Chondrocyte (in vitro differentiated cells): Measurements from ENCODE around the gene SGCG. TPM values are rescaled to one million over a fixed set of nuclear protein-coding genes. Genes with fewer than 3 reads are reported as not detected.

Source experiments
- DNase-seq: peaks from one replicate; pipeline ENCODE4 v3.0.0; 2021; ENCODE audit warnings: mixed read lengths, low spot score
- H3K27ac Mint-ChIP-seq: one replicate; pipeline ENCODE4 v1.8.0; 2021; ENCODE audit warnings: mild to moderate bottlenecking, moderate library complexity, mixed read lengths; ENCODE audit not compliant: unreplicated experiment
- H3K27me3 Mint-ChIP-seq: 2 replicates; pipeline ENCODE4 v1.8.0; 2021; ENCODE audit warnings: low read depth, mixed read lengths
- H3K36me3 Mint-ChIP-seq: 2 replicates; pipeline ENCODE4 v1.8.0; 2021; ENCODE audit warnings: low read depth, mixed read lengths
- H3K4me1 Mint-ChIP-seq: 2 replicates; pipeline ENCODE4 v1.8.0; 2021; ENCODE audit warnings: low read depth, mild to moderate bottlenecking, mixed read lengths
- H3K4me3 Mint-ChIP-seq: one replicate; pipeline ENCODE4 v1.8.0; 2021; ENCODE audit warnings: mild to moderate bottlenecking, moderate library complexity, mixed read lengths; ENCODE audit not compliant: unreplicated experiment
- H3K9me3 Mint-ChIP-seq: 2 replicates; pipeline ENCODE4 v1.8.0; 2021; ENCODE audit warnings: low read depth, mixed read lengths
- total RNA-seq: library from RNA; stranded (reverse); gene quantifications from 3 replicates; pipeline ENCODE4 v1.2.1, GENCODE V29; 2021
- TF ChIP-seq, protein P1 (sequence below): fragments of 200-600 bp; sonication (generic); IDR thresholded peaks from 2 replicates; pipeline ENCODE4 v1.5.0; 2021; ENCODE audit warnings: antibody characterized with exemption, mild to moderate bottlenecking, moderate library complexity

The SGCG gene
- total RNA-seq, 1 donor from 2014 or later, result 12.8 TPM

DNA sequence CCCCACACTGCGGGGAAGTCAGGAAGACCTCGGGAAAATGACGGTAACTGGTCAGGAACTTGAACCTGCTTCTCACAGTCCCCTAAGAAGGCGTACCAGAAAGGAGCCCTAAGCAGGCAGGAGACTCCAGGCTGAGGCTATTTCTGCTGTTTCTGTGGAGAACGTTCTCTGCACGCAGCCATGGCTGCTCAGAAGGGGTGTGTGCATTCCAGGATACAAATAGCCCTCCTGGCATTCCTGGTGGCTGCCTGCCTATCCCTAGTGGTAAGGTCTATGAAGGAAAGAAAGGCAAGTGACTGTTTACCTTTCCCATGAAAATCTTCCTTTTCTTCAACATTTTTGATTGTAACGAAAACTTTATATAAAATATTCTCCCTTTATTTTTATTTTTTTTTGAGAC, 2.5 kb downstream of the SGCG start:
- DNase-seq, result no peak
- Mint-ChIP-seq H3K27me3 (no peaks in the 10 kb centered on the region), H3K4me3 (no peak overlapping the region), H3K27ac (no peak overlapping the region), H3K9me3 (no peaks in the 10 kb centered on the region), H3K36me3 (no peaks in the 10 kb centered on the region), H3K4me1 (peaks cover 16% of the 10 kb centered on the region)
- TF ChIP-seq, protein P1, sequence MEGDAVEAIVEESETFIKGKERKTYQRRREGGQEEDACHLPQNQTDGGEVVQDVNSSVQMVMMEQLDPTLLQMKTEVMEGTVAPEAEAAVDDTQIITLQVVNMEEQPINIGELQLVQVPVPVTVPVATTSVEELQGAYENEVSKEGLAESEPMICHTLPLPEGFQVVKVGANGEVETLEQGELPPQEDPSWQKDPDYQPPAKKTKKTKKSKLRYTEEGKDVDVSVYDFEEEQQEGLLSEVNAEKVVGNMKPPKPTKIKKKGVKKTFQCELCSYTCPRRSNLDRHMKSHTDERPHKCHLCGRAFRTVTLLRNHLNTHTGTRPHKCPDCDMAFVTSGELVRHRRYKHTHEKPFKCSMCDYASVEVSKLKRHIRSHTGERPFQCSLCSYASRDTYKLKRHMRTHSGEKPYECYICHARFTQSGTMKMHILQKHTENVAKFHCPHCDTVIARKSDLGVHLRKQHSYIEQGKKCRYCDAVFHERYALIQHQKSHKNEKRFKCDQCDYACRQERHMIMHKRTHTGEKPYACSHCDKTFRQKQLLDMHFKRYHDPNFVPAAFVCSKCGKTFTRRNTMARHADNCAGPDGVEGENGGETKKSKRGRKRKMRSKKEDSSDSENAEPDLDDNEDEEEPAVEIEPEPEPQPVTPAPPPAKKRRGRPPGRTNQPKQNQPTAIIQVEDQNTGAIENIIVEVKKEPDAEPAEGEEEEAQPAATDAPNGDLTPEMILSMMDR, result no peak

DNA sequence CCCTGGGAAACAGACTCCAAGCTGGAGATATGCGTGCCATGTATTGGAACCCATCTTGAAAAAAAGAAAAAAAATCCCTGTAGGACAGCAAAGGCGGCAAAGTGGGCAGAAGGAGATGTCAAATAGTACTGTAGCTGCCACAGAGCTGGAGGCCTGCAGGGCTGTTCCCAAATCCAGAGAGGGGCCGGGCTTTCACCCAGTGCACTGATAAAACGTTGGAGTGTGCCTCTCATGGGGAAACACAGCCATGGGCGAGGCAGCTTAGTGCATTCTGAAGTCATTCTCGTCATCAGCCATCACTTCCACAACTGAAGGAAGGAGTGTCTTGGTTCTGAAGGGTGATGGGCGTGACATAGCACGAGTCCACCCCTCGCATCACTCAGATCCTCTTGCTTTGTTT, 4.8 kb downstream of the SGCG start:
- peaks cover 13% of the 10 kb centered on the region for H3K4me1 Mint-ChIP-seq

DNA sequence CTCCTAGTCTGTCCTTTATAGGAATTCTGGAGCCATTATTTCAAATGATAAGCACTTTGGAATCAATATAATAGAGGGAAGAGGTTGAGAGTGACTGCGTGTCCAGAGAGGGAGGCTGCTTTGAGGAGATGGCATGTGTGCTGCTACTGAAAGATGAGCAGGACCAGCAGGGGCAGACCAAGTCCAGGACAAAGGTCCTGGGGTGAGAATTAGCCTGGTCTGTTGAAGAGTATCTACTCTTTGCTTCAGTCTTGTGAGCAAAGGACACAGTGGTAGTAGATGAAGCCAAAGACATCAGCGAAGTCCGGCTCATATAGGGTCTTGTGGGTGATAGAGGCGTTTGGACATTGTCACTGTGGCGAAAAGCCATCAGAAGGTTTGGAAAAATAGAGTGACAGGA, 21.1 kb downstream of the SGCG start:
- peaks cover 7% of the 10 kb centered on the region for H3K4me1 Mint-ChIP-seq
- no peak overlapping the region for H3K27ac Mint-ChIP-seq
- peaks cover 3% of the 10 kb centered on the region for H3K36me3 Mint-ChIP-seq
- no peak overlapping the region for H3K4me3 Mint-ChIP-seq
- TF ChIP-seq, protein P1, result no peak
- no peak for DNase-seq
- peaks cover 9% of the 10 kb centered on the region for H3K9me3 Mint-ChIP-seq
- no peaks in the 10 kb centered on the region for H3K27me3 Mint-ChIP-seq

More for the DNA sequence above, 4.8 kb downstream of the SGCG start:
- DNase-seq, result no peak
- Mint-ChIP-seq H3K4me3 (no peak overlapping the region), H3K27me3 (no peaks in the 10 kb centered on the region), H3K9me3 (no peaks in the 10 kb centered on the region), H3K27ac (no peak overlapping the region), H3K36me3 (no peaks in the 10 kb centered on the region)
- TF ChIP-seq, protein P1, result no peak

DNA sequence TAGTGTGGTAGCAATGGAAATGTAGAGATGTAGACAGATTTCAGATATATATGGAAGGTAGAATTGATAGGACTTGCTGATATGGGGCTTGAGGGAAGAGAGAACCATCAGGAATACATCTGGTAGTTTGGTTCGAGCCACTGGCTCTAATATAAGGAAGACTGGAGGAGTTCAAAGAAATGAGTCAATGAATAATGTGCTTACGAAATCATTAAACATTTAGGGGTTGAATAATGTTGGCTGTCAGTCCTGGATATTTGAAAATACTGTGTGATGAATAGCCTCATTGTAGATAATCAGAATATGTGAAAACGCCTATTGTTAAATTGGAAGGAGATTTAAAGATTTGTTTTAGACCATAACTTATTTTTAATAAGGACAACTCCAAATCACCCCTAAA, 21.6 kb downstream of the SGCG start:
- Mint-ChIP-seq H3K4me1 (peaks cover 7% of the 10 kb centered on the region), H3K36me3 (peaks cover 5% of the 10 kb centered on the region), H3K27me3 (no peaks in the 10 kb centered on the region), H3K4me3 (no peak overlapping the region), H3K27ac (peak overlapping the region; percentile 9), H3K9me3 (peaks cover 13% of the 10 kb centered on the region)
- TF ChIP-seq, protein P1, result no peak
- no peak for DNase-seq

DNA sequence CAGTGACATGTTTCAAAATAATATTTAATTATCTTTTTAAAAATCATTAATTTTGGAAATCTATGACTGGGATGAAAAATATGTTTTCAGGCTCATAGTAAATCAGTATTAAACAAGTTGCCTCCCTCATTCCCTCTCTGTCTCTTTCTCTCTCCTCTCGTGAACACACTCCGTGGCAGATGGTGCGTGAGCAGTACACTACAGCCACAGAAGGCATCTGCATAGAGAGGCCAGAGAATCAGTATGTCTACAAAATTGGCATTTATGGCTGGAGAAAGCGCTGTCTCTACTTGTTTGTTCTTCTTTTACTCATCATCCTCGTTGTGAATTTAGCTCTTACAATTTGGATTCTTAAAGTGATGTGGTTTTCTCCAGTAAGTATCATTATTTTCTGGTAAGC, 22.7 kb downstream of the SGCG start:
- no peak overlapping the region for H3K4me3 Mint-ChIP-seq
- DNase-seq, result no peak
- peaks cover 7% of the 10 kb centered on the region for H3K36me3 Mint-ChIP-seq
- H3K4me1 Mint-ChIP-seq, result peaks cover 7% of the 10 kb centered on the region
- no peaks in the 10 kb centered on the region for H3K27me3 Mint-ChIP-seq
- TF ChIP-seq, protein P1, result no peak
- no peak overlapping the region for H3K27ac Mint-ChIP-seq
- H3K9me3 Mint-ChIP-seq, result peaks cover 14% of the 10 kb centered on the region
